GM15510 (cell line): ENCODE results near the gene NUMBL.

ENCODE experiments used
- POLR2A ChIP-seq: IDR thresholded peaks from 3 replicates; pipeline ENCODE4 v1.6.1; 2011; ENCODE audit warnings: borderline replicate concordance; ENCODE audit not compliant: insufficient read length; ENCODE audit errors: extremely low read depth

The NUMBL gene

GRCh38 chr19:40703029-40703755 lies 12.7 kb upstream of the NUMBL start:
- TF ChIP-seq POLR2A, result no peak

DNA sequence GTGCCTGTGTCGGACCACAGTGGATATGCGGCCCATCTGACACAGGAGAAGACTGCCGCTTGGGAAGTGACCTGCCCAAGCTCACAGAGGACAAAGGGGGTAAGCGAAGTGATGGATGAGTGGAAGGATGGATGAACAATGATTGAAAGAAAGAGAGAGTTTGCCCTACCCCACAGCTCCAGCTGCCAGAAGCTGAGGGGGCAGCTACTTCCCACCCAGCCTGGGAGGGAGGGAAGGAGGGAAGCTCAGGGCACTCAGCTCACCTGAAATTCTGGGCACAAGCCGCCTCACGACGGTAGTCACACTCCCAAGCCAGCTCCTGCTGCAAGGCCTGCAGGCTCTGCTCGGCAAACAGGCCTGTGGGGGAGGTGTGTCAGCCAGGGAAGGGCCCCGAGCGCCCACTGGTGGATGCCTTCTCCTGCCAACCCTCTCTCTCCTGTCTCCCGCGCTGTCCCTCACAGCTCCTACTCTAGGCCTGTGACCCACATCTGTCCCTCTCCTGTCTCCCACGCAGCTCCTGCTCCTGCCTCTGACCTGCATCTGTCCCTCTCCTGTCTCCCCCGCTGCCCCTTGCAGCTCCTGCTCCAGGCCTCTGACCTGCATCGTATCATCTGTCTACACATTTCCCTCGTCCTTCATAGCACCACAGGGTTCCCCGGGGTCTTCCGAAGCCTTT lies 12.0 kb upstream of the NUMBL start:
- no peak for TF ChIP-seq POLR2A

DNA sequence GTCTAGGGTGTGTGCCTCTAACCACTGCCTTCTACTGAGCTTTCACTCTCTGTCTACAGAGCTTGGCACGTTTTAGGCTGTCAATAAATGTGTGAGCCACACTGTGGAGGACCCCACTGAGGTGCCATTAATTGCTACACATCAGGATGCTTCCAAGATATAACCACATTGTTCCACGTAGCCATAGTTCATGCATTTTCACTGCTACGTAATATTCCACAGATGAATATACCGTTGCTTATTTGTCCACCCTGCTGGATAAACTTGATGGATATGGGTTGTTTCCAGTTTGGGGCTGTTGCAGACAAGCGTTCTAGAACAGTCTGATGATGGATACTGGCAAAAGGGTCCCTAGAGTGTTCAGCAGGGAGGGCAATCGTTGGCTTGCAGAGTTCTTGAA lies 11.3 kb upstream of the NUMBL start:
- no peak for TF ChIP-seq POLR2A

GRCh38 chr19:40700083-40700482 lies 9.6 kb upstream of the NUMBL start:
- no peak for TF ChIP-seq POLR2A

DNA sequence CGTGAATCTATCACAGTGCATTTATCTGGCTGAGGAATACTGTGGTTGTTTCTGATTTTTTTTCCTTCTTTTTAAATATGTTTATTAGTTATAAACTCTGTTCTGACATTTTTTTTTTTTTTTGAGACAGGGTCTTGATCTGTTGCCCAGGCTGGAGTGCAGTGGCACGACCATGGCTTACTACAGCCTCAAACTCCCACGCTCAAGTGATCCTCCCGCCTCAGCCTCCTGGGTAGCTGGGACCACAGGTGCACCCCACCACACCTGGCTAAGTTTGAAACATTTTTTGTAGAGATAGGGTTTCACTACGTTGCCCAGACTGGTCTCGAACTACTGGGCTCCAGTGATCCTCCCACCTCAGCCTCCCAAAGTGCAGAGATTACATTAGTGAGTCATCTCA lies 6.6 kb upstream of the NUMBL start:
- no peak for TF ChIP-seq POLR2A

DNA sequence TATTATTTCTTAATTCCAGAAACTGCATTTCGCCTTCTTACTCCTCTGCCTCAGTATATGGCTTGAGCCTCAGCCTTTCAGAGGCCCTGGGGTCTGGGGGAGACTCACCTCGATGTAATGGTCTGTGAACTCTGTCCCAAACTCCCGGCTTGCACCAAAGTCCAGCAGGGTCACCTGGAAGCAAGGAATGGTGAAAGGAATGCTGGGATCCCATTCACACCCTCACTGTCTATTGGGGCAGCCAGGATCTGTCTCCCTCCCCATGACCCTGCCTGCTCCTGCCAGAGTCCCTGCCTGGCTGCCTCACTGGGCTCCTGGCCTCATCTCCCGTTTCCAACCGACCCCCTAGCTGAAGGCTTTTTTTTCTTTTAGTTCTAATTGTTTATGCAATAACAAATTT lies 5.4 kb upstream of the NUMBL start:
- no peak for TF ChIP-seq POLR2A

GRCh38 chr19:40693896-40694295 lies 3.4 kb upstream of the NUMBL start:
- no peak for TF ChIP-seq POLR2A

DNA sequence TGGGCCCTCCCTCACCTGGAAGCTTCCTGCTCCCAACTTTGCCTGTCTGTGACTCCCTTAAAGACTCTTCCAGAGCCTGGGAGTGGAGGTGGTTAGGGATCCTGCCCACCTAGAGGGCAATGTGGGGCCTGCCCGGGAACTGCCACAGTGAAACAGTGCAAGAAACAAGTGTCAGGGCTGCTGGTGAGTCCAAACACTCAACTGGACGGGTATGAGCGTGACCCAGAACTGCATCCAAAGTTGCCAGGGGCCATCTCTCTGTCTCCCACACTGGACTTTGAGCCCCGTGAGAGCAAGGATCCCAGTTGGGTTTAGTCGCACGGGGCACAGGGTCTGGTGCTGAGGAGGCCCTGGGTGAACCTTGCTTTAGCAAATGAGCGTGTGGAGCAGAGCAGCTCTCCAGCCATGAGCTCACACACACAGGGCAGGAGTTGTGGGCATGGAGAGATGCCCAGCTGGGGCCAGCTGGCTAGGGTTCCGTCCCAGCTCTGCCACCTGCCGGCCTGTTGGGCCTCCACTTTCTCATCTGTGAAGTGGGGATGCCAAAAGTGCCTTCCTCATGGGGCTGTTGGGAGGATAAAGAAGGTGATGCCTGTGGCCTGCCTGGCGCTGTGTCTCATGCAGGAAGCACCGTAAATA lies 2.8 kb upstream of the NUMBL start:
- no peak for TF ChIP-seq POLR2A

DNA sequence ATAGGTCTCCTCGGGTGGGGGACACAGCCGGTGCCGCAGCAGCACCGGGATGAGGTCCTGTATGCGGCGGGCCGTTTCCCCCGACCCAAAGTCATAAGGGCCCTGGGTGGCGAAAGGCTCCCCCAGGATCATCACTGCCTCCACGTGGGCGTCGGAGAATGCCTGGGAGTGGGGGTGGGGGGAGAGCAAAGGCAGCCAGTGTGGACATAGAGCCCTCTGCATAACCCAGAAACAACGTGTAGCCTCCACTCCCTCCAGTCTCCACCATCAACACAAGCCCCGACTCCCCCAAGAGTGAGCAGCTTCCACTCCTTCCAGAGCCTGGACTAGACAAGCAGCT lies 1.7 kb upstream of the NUMBL start:
- no peak for TF ChIP-seq POLR2A

GRCh38 chr19:40691421-40692211 lies 1.2 kb upstream of the NUMBL start:
- no peak for TF ChIP-seq POLR2A

DNA sequence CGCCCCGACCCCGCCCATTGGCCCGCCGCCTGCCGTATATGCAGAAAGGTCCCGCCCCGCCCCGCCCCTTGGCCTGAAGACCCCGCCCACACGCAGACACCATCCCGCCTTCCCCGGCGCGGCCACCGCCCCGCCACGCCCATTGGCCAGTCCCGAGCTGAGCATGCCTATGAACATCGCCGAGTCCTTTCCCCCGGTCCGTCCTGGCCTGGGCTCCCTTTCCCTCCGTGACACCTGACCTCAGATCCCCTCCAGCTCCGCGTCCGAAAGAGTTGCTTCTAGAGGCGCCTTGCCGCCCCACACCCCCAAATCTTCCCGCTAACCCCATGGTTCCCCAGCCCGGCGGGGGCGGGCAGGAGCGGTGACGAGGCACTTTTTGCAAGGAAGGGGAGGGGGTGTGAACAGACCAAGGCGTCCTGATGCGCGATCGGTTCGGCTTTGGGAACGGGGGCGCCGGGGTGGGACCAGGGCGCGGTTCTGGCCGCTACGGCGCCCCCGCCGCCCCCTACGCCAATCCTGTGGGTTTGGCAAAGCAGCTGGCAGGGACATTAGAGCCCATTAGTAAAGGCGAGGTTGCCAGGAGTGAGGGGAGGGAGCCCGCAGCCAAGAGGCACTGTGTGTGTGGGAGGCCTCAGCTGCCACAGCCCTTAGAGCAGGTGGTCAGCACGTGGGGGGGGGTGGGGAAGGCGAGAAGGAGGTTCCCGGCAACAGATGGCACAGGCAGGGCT lies 406 bp upstream of the NUMBL start:
- TF ChIP-seq POLR2A, result peak; percentile 43

- no peak for TF ChIP-seq POLR2A
Measured at GRCh38 chr19:40689339-40690049, 957 bp downstream of the NUMBL start.

- TF ChIP-seq POLR2A, result no peak
Measured at GRCh38 chr19:40688987-40689338, 1.5 kb downstream of the NUMBL start.

- no peak for TF ChIP-seq POLR2A
Measured at GRCh38 chr19:40688309-40688708, 2.1 kb downstream of the NUMBL start.

DNA sequence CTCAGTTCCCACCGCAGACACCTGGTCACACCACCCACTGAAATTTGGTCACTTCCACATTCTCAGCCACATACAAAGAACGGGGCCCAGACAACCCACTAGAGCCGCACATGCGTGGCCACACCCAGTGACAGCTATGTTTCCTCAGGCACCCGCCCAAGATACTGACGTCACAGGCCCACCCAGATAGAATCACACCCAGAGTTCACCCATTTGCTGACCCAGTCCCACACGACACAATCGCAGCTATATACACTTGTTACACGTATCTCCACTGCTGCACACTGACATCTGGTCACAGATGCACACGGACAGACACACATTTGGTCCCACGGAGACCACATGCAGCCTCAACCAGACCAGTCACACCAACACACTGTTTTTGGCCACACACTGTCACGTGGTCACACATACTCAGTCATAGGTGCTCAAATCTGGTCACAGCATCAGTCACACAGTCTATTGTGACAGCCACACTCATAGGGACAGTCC lies 2.9 kb downstream of the NUMBL start:
- TF ChIP-seq POLR2A, result no peak
